Aorta (tissue), 5 donors: ENCODE results near the gene TGFBR1. TPM values are rescaled to one million over a fixed set of nuclear protein-coding genes. Genes with fewer than 3 reads are reported as not detected.

Experiments used
- ATAC-seq: fragments of 200-7000 bp; cut with Tn5 transposase; one replicate; pipeline ENCODE4 v1.9.1; 2022; ENCODE audit warnings: moderate library complexity; ENCODE audit not compliant: low FRiP score
- DNase-seq, 2 donors: peaks; one replicate each; pipeline ENCODE4 v3.0.0-alpha.2; 2020
- H3K27ac ChIP-seq, 2 donors: one replicate each; pipeline ENCODE4 v1.5.1; 2013; ENCODE audit warnings: low read length in 2 of 2, mild to moderate bottlenecking in 2 of 2, moderate library complexity in 2 of 2, control low read depth in 1 of 2, inconsistent platforms in 1 of 2, low read depth in 1 of 2
- H3K27me3 ChIP-seq, 2 donors: one replicate each; pipeline ENCODE4 v1.6.1; 2013; ENCODE audit warnings: control low read depth in 1 of 2, low read length in 1 of 2, mild to moderate bottlenecking in 1 of 2, moderate library complexity in 1 of 2; ENCODE audit not compliant: insufficient read depth in 2 of 2, control insufficient read depth in 1 of 2
- H3K36me3 ChIP-seq, 2 donors: one replicate each; pipeline ENCODE4 v1.6.1; 2013; ENCODE audit warnings: control low read depth in 1 of 2, low read length in 1 of 2, mild to moderate bottlenecking in 1 of 2; ENCODE audit not compliant: insufficient read depth in 2 of 2, control insufficient read depth in 1 of 2
- H3K4me1 ChIP-seq, 2 donors: one replicate each; pipeline ENCODE4 v1.6.1; 2013; ENCODE audit warnings: low read length in 2 of 2, control low read depth in 1 of 2, mild to moderate bottlenecking in 1 of 2, moderate library complexity in 1 of 2; ENCODE audit not compliant: insufficient read depth in 2 of 2, control insufficient read depth in 1 of 2
- H3K4me3 ChIP-seq, 2 donors: one replicate each; pipeline ENCODE4 v1.5.1; 2013; ENCODE audit warnings: low read length in 2 of 2, control low read depth in 1 of 2, mild to moderate bottlenecking in 1 of 2
- H3K9me3 ChIP-seq: one replicate; pipeline ENCODE4 v1.6.1; 2013; ENCODE audit warnings: mild to moderate bottlenecking, low read length; ENCODE audit not compliant: control insufficient read depth
- WGBS, 2 donors: extraction: QIAGEN DNeasy Blood & Tissue Kit; methylation state at CpG; one replicate each; pipeline ENCODE4 v1.1.7; 2013; 5-methylcytosine and 5-hydroxymethylcytosine counted together
- intact Hi-C, 2 donors: fragments of 100-400 bp; cut with DNase I; formaldehyde crosslinking; loops; one replicate each; pipeline versions ENCODE4 v1.14.2 to v1.15.0; 2022
- polyA plus RNA-seq, 2 donors: library from polyadenylated mRNA; stranded (reverse); fragments of 200-250 nt; gene quantifications; one replicate each; pipeline ENCODE4 v1.2.3, GENCODE V29; 2013
- total RNA-seq, 2 donors: library from RNA; stranded (reverse); fragmentation: NEBNext Ultra II Directional; extraction: Animal tissue kit (Norgen Biotek cat#: 25700); gene quantifications; one replicate each; pipeline ENCODE4 v1.2.1, GENCODE V29; 2021
- donor health status: healthy with polysubstance abuse.
- donor health status: Bipolar disorder and iron deficiency.
- donor health status: DM: no; HTN: no; CAD: no.
- donor health status: DM: no; HTN: no; CAD: no.
- donor health status: DM: yes; HTN: yes; CAD: no.

The TGFBR1 gene
- total and polyA plus RNA-seq, 4 donors = 21.9 to 156 (median 62.9) TPM

GRCh38 chr9:99101271-99101670, 3.6 kb upstream of the TGFBR1 start:
- 97% methylated on average over 5 of the region's 5 CpGs for WGBS, 2 donors
- Histone ChIP-seq H3K4me3 (no peak overlapping the region), H3K9me3 (no peaks in the 10 kb centered on the region), H3K27me3 (no peaks in the 10 kb centered on the region), H3K27ac (no peak overlapping the region), H3K36me3 (no peaks in the 10 kb centered on the region), H3K4me1 (peaks cover 0 to 2% of the 10 kb centered on the region in 2 donors)
- intact Hi-C loops = loop anchor here in 1 of 2 donors (5.0 kb wide), 1 partner anchor 69 kb away; no protein-coding TSS in a partner anchor
- DNase-seq = no peak
- ATAC-seq = no peak

- DNase-seq = no peak
- ATAC-seq = no peak
- Histone ChIP-seq H3K27me3 (no peaks in the 10 kb centered on the region), H3K4me3 (no peak overlapping the region), H3K9me3 (no peaks in the 10 kb centered on the region), H3K4me1 (peaks cover 0 to 2% of the 10 kb centered on the region in 2 donors), H3K27ac (no peak overlapping the region), H3K36me3 (no peaks in the 10 kb centered on the region)
- intact Hi-C loops = loop anchor here in 1 of 2 donors (5.0 kb wide), 1 partner anchor 70 kb away; no protein-coding TSS in a partner anchor
- 98 to 100% methylated on average over 2 of the region's 2 CpGs for WGBS, 2 donors
Measured at GRCh38 chr9:99101812-99102211, 3.1 kb upstream of the TGFBR1 start.

GRCh38 chr9:99103054-99103895, 1.6 kb upstream of the TGFBR1 start:
- DNase-seq (no peak), ATAC-seq (no peak)
- intact Hi-C loops = loop anchor here in 1 of 2 donors (5.0 kb wide), 1 partner anchor 71 kb away; no protein-coding TSS in a partner anchor
- peaks cover 0 to 5% of the 10 kb centered on the region in 2 donors for H3K4me1 ChIP-seq
- H3K36me3 ChIP-seq = no peaks in the 10 kb centered on the region
- H3K4me3 ChIP-seq = no peak overlapping the region
- H3K27ac ChIP-seq = peak overlapping the region; percentile 15 to 98
- WGBS, 2 donors = 19% methylated on average over 11 of the region's 11 CpGs
- no peaks in the 10 kb centered on the region for H3K27me3 ChIP-seq
- no peaks in the 10 kb centered on the region for H3K9me3 ChIP-seq

- peak in 1 of 2 donors; percentile 77 for DNase-seq
- H3K27ac ChIP-seq = peak overlapping the region; percentile 98 to 99
Measured at GRCh38 chr9:99103901-99104458, 933 bp upstream of the TGFBR1 start.

GRCh38 chr9:99105152-99106043, 485 bp downstream of the TGFBR1 start:
- peaks cover 0 to 5% of the 10 kb centered on the region in 2 donors for H3K4me1 ChIP-seq
- H3K27ac ChIP-seq = peak overlapping the region; percentile 80 to 99
- no peaks in the 10 kb centered on the region for H3K27me3 ChIP-seq
- WGBS, 2 donors = 0 to 1% methylated on average over 48 to 118 of the region's 118 CpGs
- H3K36me3 ChIP-seq = peaks cover 0 to 2% of the 10 kb centered on the region in 2 donors
- DNase-seq (peak; percentile 91 to 93), ATAC-seq (peak; percentile 82)
- intact Hi-C loops = no loop called here
- peak overlapping the region; percentile 95 to 99 for H3K4me3 ChIP-seq
- no peaks in the 10 kb centered on the region for H3K9me3 ChIP-seq

More at GRCh38 chr9:99103901-99104458, 933 bp upstream of the TGFBR1 start:
- peak; percentile 52 for ATAC-seq
- H3K4me3 ChIP-seq = peak overlapping the region; percentile 12 to 45
- 1 to 2% methylated on average over 14 of the region's 14 CpGs for WGBS, 2 donors
- no peaks in the 10 kb centered on the region for H3K27me3 ChIP-seq
- no peaks in the 10 kb centered on the region for H3K36me3 ChIP-seq
- H3K4me1 ChIP-seq = peaks cover 0 to 5% of the 10 kb centered on the region in 2 donors
- H3K9me3 ChIP-seq = no peaks in the 10 kb centered on the region
- intact Hi-C loops = loop anchor here in 1 of 2 donors (5.0 kb wide), 1 partner anchor 72 kb away; no protein-coding TSS in a partner anchor

GRCh38 chr9:99106044-99106375, 1.1 kb downstream of the TGFBR1 start:
- 0% methylated on average over 9 of the region's 9 CpGs for WGBS, 2 donors
- intact Hi-C loops = no loop called here
- Histone ChIP-seq H3K36me3 (peaks cover 0 to 2% of the 10 kb centered on the region in 2 donors), H3K4me3 (peak overlapping the region; percentile 95 to 99), H3K4me1 (peaks cover 0 to 5% of the 10 kb centered on the region in 2 donors), H3K9me3 (no peaks in the 10 kb centered on the region), H3K27ac (peak overlapping the region in 1 of 2 donors; percentile 80), H3K27me3 (no peaks in the 10 kb centered on the region)
- DNase-seq (no peak), ATAC-seq (no peak)

- DNase-seq (no peak), ATAC-seq (no peak)
- no peak overlapping the region for H3K4me3 ChIP-seq
- peaks cover 1 to 5% of the 10 kb centered on the region in 2 donors for H3K4me1 ChIP-seq
- intact Hi-C loops = no loop called here
- H3K27ac ChIP-seq = no peak overlapping the region
- H3K27me3 ChIP-seq = no peaks in the 10 kb centered on the region
- WGBS, 2 donors = 2 to 7% methylated on average over 3 of the region's 3 CpGs
- peaks cover 0 to 2% of the 10 kb centered on the region in 2 donors for H3K36me3 ChIP-seq
- H3K9me3 ChIP-seq = no peaks in the 10 kb centered on the region
Measured at GRCh38 chr9:99107421-99107820, 2.5 kb downstream of the TGFBR1 start.

- ATAC-seq (no peak), DNase-seq (no peak)
- H3K27ac ChIP-seq = no peak overlapping the region
- H3K36me3 ChIP-seq = peaks cover 0 to 2% of the 10 kb centered on the region in 2 donors
- intact Hi-C loops = no loop called here
- no peak overlapping the region for H3K4me3 ChIP-seq
- 73 to 75% methylated on average over 2 of the region's 2 CpGs for WGBS, 2 donors
- no peaks in the 10 kb centered on the region for H3K9me3 ChIP-seq
- no peaks in the 10 kb centered on the region for H3K27me3 ChIP-seq
- peaks cover 3 to 8% of the 10 kb centered on the region in 2 donors for H3K4me1 ChIP-seq
Measured at GRCh38 chr9:99108131-99108530, 3.2 kb downstream of the TGFBR1 start.
